SK-N-SH (cell line): ENCODE data around the gene RAB1B. TPM values are rescaled to one million over a fixed set of nuclear protein-coding genes. Genes with fewer than 3 reads are reported as not detected.

Source experiments
- CTCF ChIA-PET: fragments of 300-600, 350-600 bp; formaldehyde crosslinking; extraction: SDS; loops from one replicate; lab custom pipeline; 2021; lab: Yijun Ruan, JAX
- POLR2A ChIA-PET: fragments of 350-600 bp; sonication (Branson Sonifier 250); formaldehyde crosslinking; extraction: SDS; loops from one replicate; lab custom pipeline; 2020; ENCODE audit warnings: antibody characterized with exemption, inconsistent platforms; lab: Yijun Ruan, JAX
- DNase-seq: peaks from one replicate; pipeline ENCODE4 v3.0.0; 2012
- H2AFZ ChIP-seq: fragments of 200-600 bp; sonication (generic); 2 replicates; pipeline ENCODE4 v1.8.1; 2016; ENCODE audit warnings: antibody characterized with exemption, mild to moderate bottlenecking, low read depth
- H3F3A ChIP-seq: fragments of 200-600 bp; sonication (generic); replicated peaks from 2 replicates; pipeline ENCODE3; 2016; ENCODE audit warnings: antibody characterized with exemption, mild to moderate bottlenecking; ENCODE audit not compliant: insufficient read depth
- H3K27ac ChIP-seq, 2 experiments: fragments of 200-500 bp in 1 of 2; fragments of 200-600 bp in 1 of 2; sonication (Bioruptor generic) in 1 of 2; sonication (generic), shearing (Covaris generic) in 1 of 2; 2 replicates each; pipeline versions ENCODE4 v1.5.1 to v1.6.1; 2014 to 2016; ENCODE audit warnings: low read depth in 2 of 2, inconsistent platforms in 1 of 2, low read length in 1 of 2, mild to moderate bottlenecking in 1 of 2, mixed read lengths in 1 of 2
- H3K27me3 ChIP-seq: fragments of 200-600 bp; sonication (generic), shearing (Covaris generic); 2 replicates; pipeline ENCODE4 v1.6.1; 2016; ENCODE audit warnings: mixed run types; ENCODE audit not compliant: insufficient read depth
- H3K36me3 ChIP-seq, 2 experiments: fragments of 200-500 bp in 1 of 2; fragments of 200-600 bp in 1 of 2; sonication (Bioruptor generic) in 1 of 2; sonication (generic) in 1 of 2; replicated peaks in 1 of 2; 2 replicates each; pipeline versions ENCODE3 to v1.5.1; 2014 to 2016; ENCODE audit warnings: low read length in 1 of 2, mild to moderate bottlenecking in 1 of 2; ENCODE audit not compliant: insufficient read depth in 2 of 2, control insufficient read depth in 1 of 2
- H3K4me1 ChIP-seq, 2 experiments: fragments of 200-500 bp in 1 of 2; fragments of 200-600 bp in 1 of 2; sonication (Bioruptor generic) in 1 of 2; sonication (generic), shearing (Covaris generic) in 1 of 2; 2 replicates each; pipeline versions ENCODE4 v1.5.1 to v1.6.1; 2014 to 2016; ENCODE audit warnings: low read depth in 1 of 2, low read length in 1 of 2, mixed run types in 1 of 2; ENCODE audit not compliant: insufficient read depth in 2 of 2, control insufficient read depth in 1 of 2
- H3K4me2 ChIP-seq: fragments of 200-600 bp; sonication (generic), shearing (Covaris generic); 2 replicates; pipeline ENCODE4 v1.6.1; 2017; ENCODE audit warnings: mixed run types
- H3K4me3 ChIP-seq, 2 experiments: fragments of 200-500 bp in 1 of 2; fragments of 200-600 bp in 1 of 2; sonication (Bioruptor generic) in 1 of 2; sonication (generic), shearing (Covaris generic) in 1 of 2; 2 replicates each; pipeline versions ENCODE4 v1.5.1 to v1.8.1; 2014 to 2016; ENCODE audit warnings: low read depth in 2 of 2, inconsistent platforms in 1 of 2, low read length in 1 of 2, mild to moderate bottlenecking in 1 of 2, mixed read lengths in 1 of 2, moderate library complexity in 1 of 2
- H3K79me2 ChIP-seq: fragments of 200-600 bp; sonication (generic); 2 replicates; pipeline ENCODE4 v1.8.1; 2017; ENCODE audit warnings: mild to moderate bottlenecking; ENCODE audit not compliant: insufficient read depth
- H3K9ac ChIP-seq: fragments of 200-600 bp; sonication (generic); 2 replicates; pipeline ENCODE4 v1.6.1; 2017; ENCODE audit warnings: mixed run types
- H3K9me2 ChIP-seq: fragments of 200-600 bp; sonication (generic); 2 replicates; pipeline ENCODE4 v1.6.1; 2017; ENCODE audit warnings: mixed run types
- H3K9me3 ChIP-seq: fragments of 200-600 bp; sonication (generic); 2 replicates; pipeline ENCODE4 v1.6.1; 2017; ENCODE audit warnings: mixed run types, mild to moderate bottlenecking, moderate library complexity
- H4K20me1 ChIP-seq: fragments of 200-600 bp; sonication (generic); 2 replicates; pipeline ENCODE4 v1.6.1; 2017; ENCODE audit warnings: mild to moderate bottlenecking, mixed run types; ENCODE audit not compliant: insufficient read depth
- CHD2 ChIP-seq: fragments of 150-350 bp; IDR thresholded peaks from 2 replicates; pipeline ENCODE4 v1.6.1; 2018; ENCODE audit warnings: low read length; ENCODE audit not compliant: partially characterized antibody
- CTCF ChIP-seq: fragments of 200-600 bp; sonication (generic); IDR thresholded peaks from 2 replicates; pipeline ENCODE4 v1.6.1; 2017; ENCODE audit warnings: antibody characterized with exemption, mild to moderate bottlenecking, moderate library complexity
- MAX ChIP-seq: IDR thresholded peaks from 2 replicates; pipeline ENCODE4 v1.4.0; 2012; ENCODE audit warnings: low read depth
- NFIC ChIP-seq: IDR thresholded peaks from 2 replicates; pipeline ENCODE4 v1.4.0; 2012; ENCODE audit warnings: borderline replicate concordance
- RXRA ChIP-seq: IDR thresholded peaks from 2 replicates; pipeline ENCODE4 v1.4.0; 2012; ENCODE audit warnings: low read depth, mild to moderate bottlenecking, borderline replicate concordance
- TCF12 ChIP-seq: IDR thresholded peaks from 2 replicates; pipeline ENCODE4 v1.4.0; 2012
- WGBS: methylation state at CpG from one replicate; pipeline ENCODE4 v1.1.6; 2017; ENCODE audit warnings: low lambda C conversion rate; 5-methylcytosine and 5-hydroxymethylcytosine counted together
- polyA plus RNA-seq, 3 experiments: library from polyadenylated mRNA; depleted of rRNA; stranded (reverse); fragments of >200 nt; gene quantifications; 2 replicates each; pipeline ENCODE4 v1.2.3, GENCODE V29; 2012

The RAB1B gene
- polyA plus RNA-seq, 1 of the 3 experiments (the other 2 are of a cell fraction) = 208 TPM

GRCh38 chr11:66326261-66327111 lies 58.0 kb downstream of the RAB1B start:
- 42% methylated on average over 9 of the region's 21 CpGs for WGBS
- CTCF ChIA-PET = interaction anchor here (0.7 to 1.8 kb wide), 10 partner anchors 9 to 62 kb away, joined by 3 to 46 read pairs (median 4); partner anchors contain the start of genes CD248 and RIN1
- Histone ChIP-seq H3F3A (peaks cover 9% of the 10 kb centered on the region), H2AFZ (peak overlapping the region; percentile 46; the same call in 1 of the 2 replicates), H3K36me3 (no peaks in the 10 kb centered on the region), H3K27me3 (no peaks in the 10 kb centered on the region), H3K4me1 (peaks cover 28 to 36% of the 10 kb centered on the region in 2 experiments; a peak in 3 of 4 replicates), H4K20me1 (no peaks in the 10 kb centered on the region), H3K9me3 (no peaks in the 10 kb centered on the region), H3K4me2 (peak overlapping the region; percentile 66), H3K4me3 (no peak overlapping the region), H3K9ac (peak overlapping the region; percentile 62; the same call in 1 of the 2 replicates), H3K9me2 (no peaks in the 10 kb centered on the region), H3K79me2 (no peaks in the 10 kb centered on the region), H3K27ac (peak overlapping the region; percentile 73 to 80)
- DNase-seq = peak; percentile 79
- POLR2A ChIA-PET = interaction anchor here (1.3 to 1.8 kb wide), 2 partner anchors 9 to 14 kb away, joined by 10 to 17 read pairs; partner anchors contain the start of gene CD248
- peak; percentile 29; the same call in 1 of the 2 replicates for TF ChIP-seq RXRA
- peak; percentile 50 for TF ChIP-seq CHD2
- TF ChIP-seq MAX = 0 out of 2 replicates have a peak, but pooled peaks have one; percentile 16
- TF ChIP-seq CTCF = no peak
- TF ChIP-seq NFIC = peak; percentile 73
- TF ChIP-seq TCF12 = peak; percentile 54

Other genes with a start within 250 kb of the RAB1B start
- gene CATSPER1, start 242.2 kb upstream of the RAB1B start, polyA plus RNA-seq (2012; rRNA removed) = 1.9 and 2.2 TPM in 2 replicates
- 1.9 and 3.2 TPM in 2 replicates for gene GAL3ST3, start 219.5 kb upstream of the RAB1B start, polyA plus RNA-seq (2012; rRNA removed)
- gene SF3B2, start 216.3 kb upstream of the RAB1B start, polyA plus RNA-seq (2012; rRNA removed) = 90.9 and 128 TPM in 2 replicates
- 24.8 and 37.3 TPM in 2 replicates for gene PACS1, start 198.4 kb upstream of the RAB1B start, polyA plus RNA-seq (2012; rRNA removed)
- gene KLC2, start 10.9 kb upstream of the RAB1B start, polyA plus RNA-seq (2012; rRNA removed) = 36.4 and 39.0 TPM in 2 replicates
- 7.4 and 11.8 TPM in 2 replicates for gene CNIH2, start 9.5 kb downstream of the RAB1B start, polyA plus RNA-seq (2012; rRNA removed)
- gene YIF1A, start 20.5 kb downstream of the RAB1B start, polyA plus RNA-seq (2012; rRNA removed) = 115 and 123 TPM in 2 replicates
- gene TMEM151A, start 23.3 kb downstream of the RAB1B start, polyA plus RNA-seq (2012; rRNA removed) = 0.29 and 0.35 TPM in 2 replicates
- gene CD248, start 48.4 kb downstream of the RAB1B start, polyA plus RNA-seq (2012; rRNA removed) = 2.6 and 7.7 TPM in 2 replicates
- gene RIN1, start 67.8 kb downstream of the RAB1B start, polyA plus RNA-seq (2012; rRNA removed) = 13.0 and 16.9 TPM in 2 replicates
- 70.0 and 76.5 TPM in 2 replicates for gene BRMS1, start 76.5 kb downstream of the RAB1B start, polyA plus RNA-seq (2012; rRNA removed)
- 26.4 TPM in 2 replicates for gene B4GAT1, start 79.0 kb downstream of the RAB1B start, polyA plus RNA-seq (2012; rRNA removed)
- gene SLC29A2, start 103.1 kb downstream of the RAB1B start, polyA plus RNA-seq (2012; rRNA removed) = 3.2 and 3.7 TPM in 2 replicates
- 0.03 and 0.08 TPM in 2 replicates for gene NPAS4, start 152.4 kb downstream of the RAB1B start, polyA plus RNA-seq (2012; rRNA removed)
- 33.9 and 45.6 TPM in 2 replicates for gene MRPL11, start 170.2 kb downstream of the RAB1B start, polyA plus RNA-seq (2012; rRNA removed)
- 6.5 and 7.0 TPM in 2 replicates for gene PELI3, start 198.3 kb downstream of the RAB1B start, polyA plus RNA-seq (2012; rRNA removed)
- gene DPP3, start 211.8 kb downstream of the RAB1B start, polyA plus RNA-seq (2012; rRNA removed) = 62.1 and 70.6 TPM in 2 replicates
- gene BBS1, start 242.0 kb downstream of the RAB1B start, polyA plus RNA-seq (2012; rRNA removed) = 24.8 and 34.3 TPM in 2 replicates